Esophagus muscularis mucosa (tissue), 3 donors: ENCODE data around the gene FBXW10.
"Not testable (repeated sequence)": the region's sequence is repeated elsewhere in the genome, so short reads cannot be mapped to it uniquely, and the experiment has no call there.

Source experiments
- POLR2A ChIP-seq: fragments of 450-650 bp; IDR thresholded peaks from one replicate; pipeline ENCODE4 v1.6.1; 2017; ENCODE audit warnings: antibody characterized with exemption, moderate library complexity, mild to moderate bottlenecking, low read depth
- POLR2AphosphoS5 ChIP-seq, 2 donors: sonication (generic); formaldehyde crosslinking; IDR thresholded peaks; one replicate each; pipeline ENCODE4 v1.6.1; 2017; ENCODE audit warnings: antibody characterized with exemption in 2 of 2
- TF ChIP-seq, protein P1 (sequence below), 3 experiments: fragments of 200-600 bp in 2 of 3; fragments of 450-650 bp in 1 of 3; sonication (generic) in 2 of 3; IDR thresholded peaks; one replicate each; pipeline ENCODE4 v1.5.1; 2017 to 2019; ENCODE audit warnings: antibody characterized with exemption in 3 of 3, mild to moderate bottlenecking in 2 of 3, moderate library complexity in 1 of 3

- TF ChIP-seq POLR2AphosphoS5 (IDR thresholded peaks at IDR 0.05); POLR2A: not testable (repeated sequence)
- TF ChIP-seq, protein P1, sequence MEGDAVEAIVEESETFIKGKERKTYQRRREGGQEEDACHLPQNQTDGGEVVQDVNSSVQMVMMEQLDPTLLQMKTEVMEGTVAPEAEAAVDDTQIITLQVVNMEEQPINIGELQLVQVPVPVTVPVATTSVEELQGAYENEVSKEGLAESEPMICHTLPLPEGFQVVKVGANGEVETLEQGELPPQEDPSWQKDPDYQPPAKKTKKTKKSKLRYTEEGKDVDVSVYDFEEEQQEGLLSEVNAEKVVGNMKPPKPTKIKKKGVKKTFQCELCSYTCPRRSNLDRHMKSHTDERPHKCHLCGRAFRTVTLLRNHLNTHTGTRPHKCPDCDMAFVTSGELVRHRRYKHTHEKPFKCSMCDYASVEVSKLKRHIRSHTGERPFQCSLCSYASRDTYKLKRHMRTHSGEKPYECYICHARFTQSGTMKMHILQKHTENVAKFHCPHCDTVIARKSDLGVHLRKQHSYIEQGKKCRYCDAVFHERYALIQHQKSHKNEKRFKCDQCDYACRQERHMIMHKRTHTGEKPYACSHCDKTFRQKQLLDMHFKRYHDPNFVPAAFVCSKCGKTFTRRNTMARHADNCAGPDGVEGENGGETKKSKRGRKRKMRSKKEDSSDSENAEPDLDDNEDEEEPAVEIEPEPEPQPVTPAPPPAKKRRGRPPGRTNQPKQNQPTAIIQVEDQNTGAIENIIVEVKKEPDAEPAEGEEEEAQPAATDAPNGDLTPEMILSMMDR (IDR thresholded peaks at IDR 0.05): not testable (repeated sequence)
These were observed 3.6 kb downstream of the FBXW10 start for GRCh38 chr17:18747501-18747900.
